HG03064 (cell line): ENCODE results near the gene MRPL52.
"Not testable (repeated sequence)": the region's sequence is repeated elsewhere in the genome, so short reads cannot be mapped to it uniquely, and the experiment has no call there.

ENCODE experiments used
- ATAC-seq: cut with Tn5 transposase; IDR thresholded peaks from one replicate; pipeline ENCODE4 v1.9.1; 2021; ENCODE audit warnings: low read depth; ENCODE audit not compliant: unreplicated experiment

The MRPL52 gene

DNA sequence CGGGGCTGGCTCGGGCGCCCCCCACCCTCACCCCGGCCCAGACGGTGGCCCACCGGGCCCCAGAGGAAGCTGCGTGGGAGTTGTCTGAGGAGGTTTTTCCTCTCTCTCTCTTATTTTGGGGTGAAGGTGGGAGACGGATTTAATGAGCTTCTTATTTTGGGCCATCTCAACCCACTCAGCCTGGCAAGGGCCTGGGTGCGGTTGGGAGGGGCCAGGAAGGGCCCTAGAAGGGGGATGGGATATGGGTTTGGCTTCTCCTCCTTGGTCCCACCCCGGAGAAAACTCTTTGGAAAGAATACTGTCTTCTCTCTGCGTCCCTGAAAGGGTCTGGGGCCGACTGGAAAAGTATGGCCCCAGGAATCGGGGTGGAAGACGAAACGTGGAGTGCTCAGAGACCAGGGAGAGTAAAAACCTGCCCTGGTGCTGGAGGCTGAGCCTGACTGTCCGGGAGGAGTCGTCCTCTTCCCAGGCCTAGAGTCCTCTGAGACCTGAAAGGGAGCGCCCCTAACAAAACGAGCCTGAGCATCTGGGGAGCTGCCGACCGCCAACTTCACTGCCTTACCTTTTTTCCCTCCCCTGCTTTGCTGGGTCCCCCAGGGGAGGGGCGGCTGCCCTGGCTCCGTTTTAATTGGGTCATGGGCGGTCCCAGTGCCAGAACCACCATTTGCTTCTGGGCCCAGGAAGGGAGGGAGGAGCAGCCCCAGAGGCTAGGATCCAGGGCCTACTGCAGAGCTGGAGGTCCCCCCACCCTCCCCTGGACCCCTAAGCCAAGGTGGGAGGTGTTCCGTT, 8.3 kb downstream of the MRPL52 start:
- no peak for ATAC-seq

DNA sequence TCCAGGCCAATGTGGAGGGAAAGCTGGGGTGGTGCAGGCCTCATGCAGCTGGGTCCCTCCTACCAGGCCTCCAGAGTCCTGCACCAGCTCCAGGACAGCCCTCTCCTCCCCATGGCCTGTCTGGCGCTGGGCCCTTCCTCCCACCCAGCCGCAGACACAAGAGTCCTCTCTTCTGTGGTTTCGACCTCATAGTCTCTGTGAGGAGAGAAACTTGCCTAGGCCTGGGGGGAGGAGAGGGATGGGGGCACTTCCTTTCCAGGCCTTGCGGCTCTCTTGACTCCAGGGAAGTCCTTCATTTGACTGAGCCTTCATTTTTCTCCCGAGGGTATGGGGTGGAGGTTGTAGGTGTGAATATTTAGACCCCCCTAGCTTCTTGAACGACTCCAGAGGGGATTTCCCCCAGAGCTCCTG, 8.9 kb downstream of the MRPL52 start:
- no peak for ATAC-seq

DNA sequence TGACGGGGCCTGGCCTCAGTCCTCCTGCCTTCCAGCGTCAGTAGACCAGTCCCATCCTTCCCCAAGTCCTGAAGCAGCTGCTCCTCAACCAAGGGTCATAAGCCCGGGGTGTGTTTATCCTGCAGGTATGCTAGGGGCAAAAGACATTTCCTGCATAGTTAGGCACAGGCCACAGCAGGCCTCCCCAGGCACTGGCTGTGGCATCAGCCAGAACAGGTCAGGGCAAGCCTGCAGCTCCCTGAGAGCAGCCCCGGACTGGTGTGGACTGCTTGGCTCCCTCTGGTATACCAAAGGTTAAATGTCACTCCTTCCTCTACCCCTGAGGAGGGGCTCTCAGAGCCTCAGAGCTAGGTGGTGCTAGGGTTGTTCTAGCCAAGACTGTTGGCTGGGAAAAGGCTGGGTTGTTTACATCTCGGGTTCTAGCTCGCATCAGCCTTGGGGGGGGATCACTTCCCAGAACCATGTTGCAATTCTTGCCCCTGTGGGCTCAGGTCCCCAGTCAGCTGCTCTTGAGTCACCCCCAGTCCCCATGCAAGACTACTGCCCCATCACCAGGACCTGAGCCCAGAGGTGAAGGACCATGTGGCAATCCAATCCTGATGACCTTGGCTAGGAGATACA, 9.6 kb downstream of the MRPL52 start:
- no peak for ATAC-seq

DNA sequence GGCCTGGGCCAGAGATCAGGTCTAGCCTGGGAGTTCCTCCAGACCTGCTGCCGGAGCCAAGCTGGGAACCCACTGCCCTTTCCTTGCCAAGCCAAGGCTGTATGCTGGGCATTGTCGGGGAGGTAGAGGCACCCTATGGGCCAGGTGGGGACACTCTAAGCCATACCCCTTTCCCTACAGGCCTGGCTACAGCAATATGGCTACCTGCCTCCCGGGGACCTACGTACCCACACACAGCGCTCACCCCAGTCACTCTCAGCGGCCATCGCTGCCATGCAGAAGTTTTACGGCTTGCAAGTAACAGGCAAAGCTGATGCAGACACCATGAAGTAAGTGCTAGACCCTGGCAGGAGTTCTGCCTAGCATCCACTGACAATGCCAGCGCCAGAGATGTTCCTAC, 11.6 kb downstream of the MRPL52 start:
- no peak for ATAC-seq

DNA sequence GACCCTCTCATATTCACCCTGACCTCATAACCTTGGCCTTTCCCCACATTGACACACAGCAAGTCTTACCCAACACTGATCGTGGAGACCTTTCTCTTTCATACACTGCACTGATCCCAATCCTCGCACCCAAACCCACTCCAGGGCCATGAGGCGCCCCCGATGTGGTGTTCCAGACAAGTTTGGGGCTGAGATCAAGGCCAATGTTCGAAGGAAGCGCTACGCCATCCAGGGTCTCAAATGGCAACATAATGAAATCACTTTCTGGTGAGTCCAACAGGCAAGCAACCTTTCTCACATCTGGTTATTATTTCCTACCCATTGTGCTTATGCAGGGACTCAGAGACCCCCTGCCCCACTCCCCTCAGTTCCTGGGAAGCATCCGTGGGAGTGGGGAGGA, 12.1 kb downstream of the MRPL52 start:
- ATAC-seq: no peak

DNA sequence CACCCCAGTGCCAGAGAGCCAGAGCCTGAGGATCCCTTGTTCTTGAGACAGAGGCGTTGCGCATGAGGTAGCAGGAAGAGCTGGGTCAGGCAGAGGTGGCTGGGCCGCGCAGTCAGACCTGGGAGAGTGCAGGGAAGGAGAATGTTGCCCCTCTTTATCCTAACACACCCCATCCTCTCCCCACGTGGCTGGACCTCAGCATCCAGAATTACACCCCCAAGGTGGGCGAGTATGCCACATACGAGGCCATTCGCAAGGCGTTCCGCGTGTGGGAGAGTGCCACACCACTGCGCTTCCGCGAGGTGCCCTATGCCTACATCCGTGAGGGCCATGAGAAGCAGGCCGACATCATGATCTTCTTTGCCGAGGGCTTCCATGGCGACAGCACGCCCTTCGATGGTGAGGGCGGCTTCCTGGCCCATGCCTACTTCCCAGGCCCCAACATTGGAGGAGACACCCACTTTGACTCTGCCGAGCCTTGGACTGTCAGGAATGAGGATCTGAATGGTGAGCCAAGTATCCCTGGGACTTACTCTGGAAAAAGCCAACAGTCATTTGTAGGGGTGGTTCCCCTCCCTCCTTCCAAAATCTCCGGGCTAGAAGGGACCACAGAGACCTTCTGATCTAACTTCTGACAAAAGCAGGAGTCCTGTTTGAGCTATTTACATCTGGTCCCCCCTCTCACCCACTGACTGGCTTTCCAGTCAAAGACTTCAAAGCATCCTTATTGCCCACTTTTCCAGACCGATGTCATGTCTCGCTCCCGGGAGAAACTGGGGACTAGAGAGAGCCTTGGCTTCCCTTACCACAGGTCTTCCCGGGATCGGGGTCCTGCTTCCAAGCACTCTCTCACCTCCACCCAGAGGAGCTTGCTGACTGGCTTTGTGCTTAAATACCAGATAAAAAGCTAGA, 12.8 kb downstream of the MRPL52 start:
- no peak for ATAC-seq

DNA sequence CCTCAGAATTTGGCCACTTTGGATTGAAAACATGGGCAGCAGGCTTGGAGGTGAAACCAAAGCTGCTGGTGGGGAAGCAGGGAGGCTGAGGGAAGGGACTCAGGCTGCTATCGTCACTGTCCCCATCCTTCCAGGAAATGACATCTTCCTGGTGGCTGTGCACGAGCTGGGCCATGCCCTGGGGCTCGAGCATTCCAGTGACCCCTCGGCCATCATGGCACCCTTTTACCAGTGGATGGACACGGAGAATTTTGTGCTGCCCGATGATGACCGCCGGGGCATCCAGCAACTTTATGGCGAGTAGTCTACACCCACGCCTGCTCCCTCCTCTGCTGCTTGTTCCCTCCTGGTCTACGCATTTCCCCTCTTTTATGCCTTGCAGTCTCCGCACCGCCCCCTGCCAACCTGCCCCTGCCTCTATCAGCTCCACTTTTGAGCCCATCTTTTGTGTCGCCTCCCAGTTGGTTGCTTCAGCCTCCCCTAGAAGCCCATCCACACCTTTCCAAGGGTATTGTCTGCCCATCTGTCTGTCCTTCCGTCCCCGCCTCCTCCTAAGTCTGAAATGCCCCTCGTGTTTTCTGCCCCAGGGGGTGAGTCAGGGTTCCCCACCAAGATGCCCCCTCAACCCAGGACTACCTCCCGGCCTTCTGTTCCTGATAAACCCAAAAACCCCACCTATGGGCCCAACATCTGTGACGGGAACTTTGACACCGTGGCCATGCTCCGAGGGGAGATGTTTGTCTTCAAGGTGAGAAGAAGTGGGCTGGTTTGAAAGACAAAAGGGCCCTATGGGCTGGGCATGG, 13.6 kb downstream of the MRPL52 start:
- ATAC-seq: no peak

DNA sequence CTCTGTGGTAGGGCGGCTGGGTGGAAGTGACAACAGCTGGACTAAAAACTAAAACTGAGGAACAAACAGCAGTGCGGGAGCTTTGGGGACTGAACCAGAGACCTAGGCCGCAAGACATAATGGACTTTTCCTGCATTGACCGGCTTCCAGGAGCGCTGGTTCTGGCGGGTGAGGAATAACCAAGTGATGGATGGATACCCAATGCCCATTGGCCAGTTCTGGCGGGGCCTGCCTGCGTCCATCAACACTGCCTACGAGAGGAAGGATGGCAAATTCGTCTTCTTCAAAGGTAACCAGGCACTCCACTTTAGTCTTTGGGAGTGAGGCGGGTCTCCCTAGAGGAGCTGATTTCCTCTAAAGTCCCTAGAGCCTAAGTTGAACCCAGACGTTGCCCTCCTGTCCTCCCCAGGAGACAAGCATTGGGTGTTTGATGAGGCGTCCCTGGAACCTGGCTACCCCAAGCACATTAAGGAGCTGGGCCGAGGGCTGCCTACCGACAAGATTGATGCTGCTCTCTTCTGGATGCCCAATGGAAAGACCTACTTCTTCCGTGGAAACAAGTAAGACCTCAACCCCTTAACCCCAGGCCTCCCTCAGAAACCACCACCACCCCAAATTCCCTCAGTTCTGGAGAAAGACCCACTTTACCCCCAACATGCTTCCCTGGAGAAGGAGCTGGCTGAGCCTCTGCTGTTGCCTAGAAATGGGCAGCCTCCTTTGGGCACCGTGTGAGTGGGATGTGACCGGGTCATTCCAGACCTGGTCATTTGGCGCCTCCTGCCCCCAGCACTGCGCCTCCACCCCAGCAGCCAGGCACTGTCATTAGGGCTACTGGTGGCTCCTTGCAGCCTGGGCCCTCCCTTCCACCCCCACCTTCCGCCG, 14.8 kb downstream of the MRPL52 start:
- no peak for ATAC-seq

DNA sequence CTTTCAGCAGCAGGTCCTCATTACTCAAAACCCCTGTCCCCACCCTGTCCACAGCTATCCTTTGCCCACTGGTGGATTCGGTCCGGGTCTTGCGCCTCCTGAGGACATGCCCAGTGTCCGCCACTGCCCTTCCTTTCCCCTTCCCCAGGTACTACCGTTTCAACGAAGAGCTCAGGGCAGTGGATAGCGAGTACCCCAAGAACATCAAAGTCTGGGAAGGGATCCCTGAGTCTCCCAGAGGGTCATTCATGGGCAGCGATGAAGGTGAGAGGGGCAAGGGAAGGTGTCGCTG, 15.4 kb downstream of the MRPL52 start:
- no peak for ATAC-seq

DNA sequence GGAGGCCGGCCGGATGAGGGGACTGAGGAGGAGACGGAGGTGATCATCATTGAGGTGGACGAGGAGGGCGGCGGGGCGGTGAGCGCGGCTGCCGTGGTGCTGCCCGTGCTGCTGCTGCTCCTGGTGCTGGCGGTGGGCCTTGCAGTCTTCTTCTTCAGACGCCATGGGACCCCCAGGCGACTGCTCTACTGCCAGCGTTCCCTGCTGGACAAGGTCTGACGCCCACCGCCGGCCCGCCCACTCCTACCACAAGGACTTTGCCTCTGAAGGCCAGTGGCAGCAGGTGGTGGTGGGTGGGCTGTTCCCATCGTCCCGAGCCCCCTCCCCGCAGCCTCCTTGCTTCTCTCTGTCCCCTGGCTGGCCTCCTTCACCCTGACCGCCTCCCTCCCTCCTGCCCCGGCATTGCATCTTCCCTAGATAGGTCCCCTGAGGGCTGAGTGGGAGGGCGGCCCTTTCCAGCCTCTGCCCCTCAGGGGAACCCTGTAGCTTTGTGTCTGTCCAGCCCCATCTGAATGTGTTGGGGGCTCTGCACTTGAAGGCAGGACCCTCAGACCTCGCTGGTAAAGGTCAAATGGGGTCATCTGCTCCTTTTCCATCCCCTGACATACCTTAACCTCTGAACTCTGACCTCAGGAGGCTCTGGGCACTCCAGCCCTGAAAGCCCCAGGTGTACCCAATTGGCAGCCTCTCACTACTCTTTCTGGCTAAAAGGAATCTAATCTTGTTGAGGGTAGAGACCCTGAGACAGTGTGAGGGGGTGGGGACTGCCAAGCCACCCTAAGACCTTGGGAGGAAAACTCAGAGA, 16.3 kb downstream of the MRPL52 start:
- no peak for ATAC-seq

DNA sequence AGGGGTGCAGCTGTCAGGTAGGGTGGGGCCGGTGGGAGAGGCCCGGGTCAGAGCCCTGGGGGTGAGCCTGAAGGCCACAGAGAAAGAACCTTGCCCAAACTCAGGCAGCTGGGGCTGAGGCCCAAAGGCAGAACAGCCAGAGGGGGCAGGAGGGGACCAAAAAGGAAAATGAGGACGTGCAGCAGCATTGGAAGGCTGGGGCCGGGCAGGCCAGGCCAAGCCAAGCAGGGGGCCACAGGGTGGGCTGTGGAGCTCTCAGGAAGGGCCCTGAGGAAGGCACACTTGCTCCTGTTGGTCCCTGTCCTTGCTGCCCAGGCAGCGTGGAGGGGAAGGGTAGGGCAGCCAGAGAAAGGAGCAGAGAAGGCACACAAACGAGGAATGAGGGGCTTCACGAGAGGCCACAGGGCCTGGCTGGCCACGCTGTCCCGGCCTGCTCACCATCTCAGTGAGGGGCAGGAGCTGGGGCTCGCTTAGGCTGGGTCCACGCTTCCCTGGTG, 17.2 kb downstream of the MRPL52 start:
- no peak for ATAC-seq

DNA sequence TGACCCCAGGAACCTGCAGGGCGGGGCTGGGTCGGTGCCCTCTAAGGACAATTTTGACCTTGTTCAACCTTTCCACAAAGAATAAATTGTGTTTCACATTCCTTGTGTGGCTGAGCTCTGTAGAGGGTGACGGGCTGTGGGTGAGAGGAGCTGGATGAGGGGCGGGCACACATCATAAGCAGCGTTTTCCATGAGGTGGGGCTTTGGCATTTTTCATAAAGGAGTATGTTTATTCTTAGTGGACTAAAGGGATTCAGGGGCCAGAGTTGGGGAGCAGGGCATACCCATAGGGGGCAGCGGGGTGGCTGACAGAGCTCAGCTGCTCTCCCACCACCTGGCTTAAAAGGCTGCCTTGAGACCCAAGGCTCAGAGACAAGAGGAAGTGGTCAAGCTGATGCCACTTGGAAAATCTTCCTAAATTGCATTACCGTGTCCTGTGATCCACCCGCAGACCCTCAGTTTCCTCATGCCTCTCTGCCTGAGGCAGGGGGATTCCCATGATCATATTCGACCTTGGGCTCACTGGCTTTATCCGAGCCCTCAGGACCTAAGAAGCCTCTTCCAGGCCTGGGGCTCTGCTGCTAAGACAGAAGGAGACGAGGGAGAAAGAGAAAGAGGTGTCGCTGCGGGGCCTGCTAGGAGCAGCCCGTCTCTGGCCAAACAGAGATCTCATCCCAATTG, 18.1 kb downstream of the MRPL52 start:
- no peak for ATAC-seq

DNA sequence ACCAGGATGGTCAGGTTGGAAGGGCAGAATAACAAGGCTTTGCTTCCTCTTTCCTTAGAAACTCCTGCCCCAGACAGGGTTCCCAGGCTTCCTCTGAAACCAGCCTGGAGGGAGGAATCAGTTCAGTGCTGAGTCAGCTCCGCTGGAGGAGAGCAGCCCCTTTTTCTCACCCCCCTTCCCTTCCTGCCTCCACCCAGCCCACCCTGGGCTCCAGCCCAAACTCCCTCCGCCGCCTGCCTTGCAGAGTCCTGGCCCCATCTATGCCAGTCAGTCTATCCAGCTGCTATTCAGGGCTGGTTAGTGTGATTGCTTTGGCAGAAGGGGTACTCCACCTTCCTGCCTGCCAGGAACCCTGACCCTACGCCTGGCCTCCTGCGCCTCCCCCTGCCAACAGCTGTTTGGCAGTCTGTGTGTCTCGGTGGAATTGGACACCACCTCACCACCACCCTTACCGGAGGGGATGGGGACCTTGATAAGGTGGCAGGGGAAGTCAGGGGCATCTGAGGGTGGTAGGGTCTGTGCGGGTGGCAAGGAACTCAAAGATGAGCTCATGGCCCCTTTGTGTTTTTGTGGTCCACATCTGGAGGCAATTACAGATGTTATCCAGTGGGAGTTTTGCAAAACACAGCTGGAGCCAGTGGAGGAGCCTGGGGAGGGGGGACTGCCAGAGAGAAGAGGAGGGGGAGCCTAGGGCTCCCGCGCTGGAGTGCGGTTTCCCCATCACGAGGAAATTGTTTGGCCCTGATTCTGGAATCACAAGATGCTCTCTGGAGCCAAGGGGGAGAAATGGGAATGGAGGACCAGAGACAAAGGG, 18.9 kb downstream of the MRPL52 start:
- no peak for ATAC-seq

DNA sequence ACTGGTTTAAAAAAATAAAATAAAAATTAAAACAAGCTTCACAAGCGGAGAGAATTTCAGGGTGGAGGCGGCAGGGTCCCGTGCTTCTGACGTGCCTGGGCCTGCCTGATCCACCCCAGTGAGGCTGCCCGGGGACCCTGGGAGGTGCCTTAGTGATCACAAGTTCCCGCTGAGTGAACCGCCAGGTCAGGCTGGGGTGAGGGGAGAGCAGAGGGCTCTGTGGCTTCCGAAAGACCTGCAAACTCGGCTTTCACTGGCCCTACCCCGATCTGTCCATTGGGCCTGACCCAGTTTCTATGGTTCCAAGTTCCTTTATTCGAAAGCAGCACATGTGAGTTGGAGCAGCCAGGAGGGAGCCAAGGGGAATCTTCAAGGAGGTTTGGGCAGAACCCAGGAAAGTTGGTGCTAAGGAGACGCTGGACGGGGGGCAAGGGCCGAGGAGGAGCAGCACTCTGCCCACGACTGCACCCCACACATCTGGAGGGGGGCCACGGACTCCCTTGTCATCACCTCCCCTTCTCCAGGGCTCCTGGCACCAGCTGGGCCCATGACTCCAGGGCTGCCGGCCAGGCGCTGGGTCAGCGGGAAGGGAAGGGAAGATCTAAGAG, 19.6 kb downstream of the MRPL52 start:
- no peak for ATAC-seq

DNA sequence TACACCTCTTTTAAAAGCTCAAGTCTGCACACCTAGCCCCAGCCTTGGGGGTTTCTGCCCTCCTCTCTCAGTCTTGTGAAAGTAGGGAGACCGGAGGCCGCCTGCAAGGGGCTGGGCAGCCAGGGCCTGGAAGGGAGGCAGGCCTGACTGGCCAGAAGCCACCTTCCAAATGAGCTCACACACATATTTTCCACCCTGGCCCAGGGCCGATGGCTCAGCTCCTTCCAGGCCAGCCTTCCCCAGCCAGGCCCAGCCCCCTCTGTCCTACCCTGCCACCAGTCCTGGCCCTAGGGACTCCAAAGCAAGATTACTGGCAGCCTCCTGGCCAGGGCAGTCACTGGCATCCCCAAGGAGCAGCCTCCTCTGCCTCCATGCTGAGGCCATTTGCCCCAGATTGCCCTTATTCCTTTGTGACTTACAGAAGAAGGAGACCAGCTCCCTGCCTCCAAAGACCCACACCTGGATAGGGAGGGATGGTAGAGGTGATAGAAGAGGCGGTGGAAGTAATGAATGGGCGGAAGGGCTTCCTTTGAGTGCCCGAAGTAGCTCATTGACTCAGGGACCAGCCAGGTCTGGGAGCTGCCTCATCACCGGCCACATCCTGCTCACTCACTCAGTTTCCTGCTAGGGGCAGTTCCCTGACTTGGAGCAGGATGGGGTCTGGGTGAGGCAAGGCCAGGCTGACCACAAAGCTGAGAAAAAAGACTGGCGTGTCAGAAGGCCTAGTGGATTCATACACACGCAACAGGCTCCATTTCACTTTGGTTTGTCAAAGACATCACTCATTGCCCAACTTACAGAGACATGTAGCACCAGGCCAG, 21.5 kb downstream of the MRPL52 start:
- ATAC-seq: no peak

DNA sequence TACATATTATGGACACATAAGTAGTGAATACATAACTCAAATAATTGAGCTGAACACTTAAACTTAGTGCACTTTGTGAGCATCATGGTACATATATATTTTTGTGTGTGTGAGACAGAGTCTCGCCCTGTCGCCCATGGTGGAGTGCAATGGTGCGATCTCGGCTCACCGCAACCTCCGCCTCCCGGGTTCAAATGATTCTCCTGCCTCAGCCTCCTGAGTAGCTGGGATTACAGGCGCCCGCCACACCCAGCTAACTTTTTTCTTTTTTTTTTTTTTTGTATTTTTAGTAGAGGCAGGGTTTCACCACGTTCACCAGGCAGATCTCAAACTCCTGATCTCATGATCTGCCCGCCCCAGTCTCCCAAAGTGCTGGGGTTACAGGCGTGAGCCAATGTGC, 22.5 kb downstream of the MRPL52 start:
- not testable (repeated sequence) for ATAC-seq
